ENCODE results near the gene KCNT1.

The KCNT1 gene

GRCh38 chr9:135780626-135781025, 78.6 kb downstream of the KCNT1 start:
- DNase-seq (ENCODE audit: low read depth in 2 of 2), result no peak

- DNase-seq (ENCODE audit: low read depth in 2 of 2), result no peak
Observed at GRCh38 chr9:135782946-135783345, 81.0 kb downstream of the KCNT1 start.

GRCh38 chr9:135783540-135784245, 81.7 kb downstream of the KCNT1 start:
- no peak for DNase-seq (ENCODE audit: low read depth in 2 of 2)

- no peak for DNase-seq (ENCODE audit: low read depth in 2 of 2)
Observed at GRCh38 chr9:135785013-135785575, 83.1 kb downstream of the KCNT1 start.

- no peak for DNase-seq (ENCODE audit: low read depth in 2 of 2)
Observed at GRCh38 chr9:135786146-135786690, 84.2 kb downstream of the KCNT1 start.

GRCh38 chr9:135787317-135787716, 85.3 kb downstream of the KCNT1 start:
- DNase-seq (ENCODE audit: low read depth in 2 of 2), result no peak

- DNase-seq (ENCODE audit: low read depth in 2 of 2), result no peak
Observed at GRCh38 chr9:135787776-135788575, 86.0 kb downstream of the KCNT1 start.

- no peak for DNase-seq (ENCODE audit: low read depth in 2 of 2)
Observed at GRCh38 chr9:135788576-135789300, 86.8 kb downstream of the KCNT1 start.

GRCh38 chr9:135789838-135790291, 87.9 kb downstream of the KCNT1 start:
- no peak for DNase-seq (ENCODE audit: low read depth in 2 of 2)

GRCh38 chr9:135790356-135790755, 88.4 kb downstream of the KCNT1 start:
- no peak for DNase-seq (ENCODE audit: low read depth in 2 of 2)

- DNase-seq (ENCODE audit: low read depth in 2 of 2), result no peak
Observed at GRCh38 chr9:135790850-135791249, 88.9 kb downstream of the KCNT1 start.

GRCh38 chr9:135791431-135792267, 89.7 kb downstream of the KCNT1 start:
- DNase-seq (ENCODE audit: low read depth in 2 of 2), result no peak

GRCh38 chr9:135792268-135793128, 90.5 kb downstream of the KCNT1 start:
- DNase-seq (ENCODE audit: low read depth in 2 of 2), result no peak

GRCh38 chr9:135793221-135794056, 91.5 kb downstream of the KCNT1 start:
- no peak for DNase-seq (ENCODE audit: low read depth in 2 of 2)

GRCh38 chr9:135794057-135794335, 92.0 kb downstream of the KCNT1 start:
- DNase-seq (ENCODE audit: low read depth in 2 of 2), result no peak

GRCh38 chr9:135794361-135794885, 92.4 kb downstream of the KCNT1 start:
- DNase-seq (ENCODE audit: low read depth in 2 of 2), result no peak

- DNase-seq (ENCODE audit: low read depth in 2 of 2), result no peak
Observed at GRCh38 chr9:135795391-135795790, 93.4 kb downstream of the KCNT1 start.

GRCh38 chr9:135796784-135797485, 95.0 kb downstream of the KCNT1 start:
- DNase-seq (ENCODE audit: low read depth in 2 of 2), result no peak

Data from stimulated activated CD8-positive, alpha-beta memory T cell treated with anti-CD3 and anti-CD28 coated beads, Interleukin-15, amount 100 ng/mL, for 4 hours (primary cell).